Activated CD8-positive, alpha-beta memory T cell treated with anti-CD3 and anti-CD28 coated beads for 24 hours (primary cell): ENCODE results near the gene MON1B.
"Not testable (repeated sequence)": the region's sequence is repeated elsewhere in the genome, so short reads cannot be mapped to it uniquely, and the experiment has no call there.

Source experiments
- DNase-seq: peaks from one replicate; pipeline ENCODE4 v3.0.0-alpha.2; 2020

MON1B gene

GRCh38 chr16:77190478-77191258, at the start of gene MON1B:
Gene MON1B (plus strand): TSS chr16:77191190. CDS start chr16:77191486, 296 bp downstream.
- peak; percentile 96 for DNase-seq

- no peak for DNase-seq
These were observed 47.6 kb upstream of the MON1B start for GRCh38 chr16:77143364-77143763.

- no peak for DNase-seq
These were observed 42.9 kb upstream of the MON1B start for GRCh38 chr16:77148121-77148520.

- DNase-seq = no peak
These were observed 33.5 kb upstream of the MON1B start for GRCh38 chr16:77157346-77158058.

- no peak for DNase-seq
These were observed 32.7 kb upstream of the MON1B start for GRCh38 chr16:77158293-77158692.

- no peak for DNase-seq
These were observed 26.0 kb upstream of the MON1B start for GRCh38 chr16:77165006-77165405.

GRCh38 chr16:77165536-77166236, 25.3 kb upstream of the MON1B start:
- DNase-seq = not testable (repeated sequence)

- DNase-seq = no peak
These were observed 24.3 kb upstream of the MON1B start for GRCh38 chr16:77166726-77167125.

GRCh38 chr16:77168901-77169300, 22.1 kb upstream of the MON1B start:
- DNase-seq = no peak

- no peak for DNase-seq
These were observed 21.2 kb upstream of the MON1B start for GRCh38 chr16:77169650-77170236.

GRCh38 chr16:77170805-77171204, 20.2 kb upstream of the MON1B start:
- no peak for DNase-seq

- no peak for DNase-seq
These were observed 19.0 kb upstream of the MON1B start for GRCh38 chr16:77171745-77172635.

- DNase-seq = no peak
These were observed 18.0 kb upstream of the MON1B start for GRCh38 chr16:77172951-77173350.

GRCh38 chr16:77183137-77183536, 7.9 kb upstream of the MON1B start:
- no peak for DNase-seq

- DNase-seq = not testable (repeated sequence)
These were observed 4.7 kb upstream of the MON1B start for GRCh38 chr16:77186298-77186697.

GRCh38 chr16:77190190-77190477, 856 bp upstream of the MON1B start:
- DNase-seq = no peak

GRCh38 chr16:77191259-77191969, 424 bp downstream of the MON1B start:
- no peak for DNase-seq

- DNase-seq = no peak
These were observed 2.4 kb downstream of the MON1B start for GRCh38 chr16:77193377-77193776.

GRCh38 chr16:77194295-77195231, 3.6 kb downstream of the MON1B start:
- DNase-seq = no peak

GRCh38 chr16:77195411-77195810, 4.4 kb downstream of the MON1B start:
- DNase-seq = no peak

GRCh38 chr16:77197747-77198146, 6.8 kb downstream of the MON1B start:
- no peak for DNase-seq
